Esophagus squamous epithelium (tissue), 4 donors: ENCODE data around the gene AMPH.

Experiments
- CTCF ChIP-seq, 6 experiments: fragments of 450-650 bp in 4 of 6; fragments of 200-600 bp in 2 of 6; sonication (generic) in 2 of 6; IDR thresholded peaks; one replicate each; pipeline ENCODE4 v1.5.1; 2016 to 2019; ENCODE audit warnings: antibody characterized with exemption in 6 of 6, mild to moderate bottlenecking in 4 of 6, moderate library complexity in 4 of 6
- POLR2A ChIP-seq, 4 donors: fragments of 450-650 bp; IDR thresholded peaks; one replicate each; pipeline ENCODE4 v1.6.1; 2017; ENCODE audit warnings: antibody characterized with exemption in 4 of 4, mild to moderate bottlenecking in 4 of 4, moderate library complexity in 3 of 4

GRCh38 chr7:38506756-38507155, 124.4 kb downstream of the AMPH start:
- TF ChIP-seq CTCF (IDR thresholded peaks at IDR 0.05), result no peak
- no peak for TF ChIP-seq POLR2A (IDR thresholded peaks at IDR 0.05)
